Activated CD4-positive, CD25-positive, alpha-beta regulatory T cell treated with anti-CD3 and anti-CD28 coated beads, Interleukin-2, amount 50 U/mL, for 24 hours (primary cell): ENCODE data around the gene FCHO2.
"Not testable (repeated sequence)": the region's sequence is repeated elsewhere in the genome, so short reads cannot be mapped to it uniquely, and the experiment has no call there.

Experiments
- ATAC-seq, 2 donors: fragments of 150-1000 bp; cut with Tn5 transposase; one replicate each; pipeline ENCODE4 v1.10.0; 2021; ENCODE audit warnings: mild to moderate bottlenecking in 1 of 2, moderate library complexity in 1 of 2

Gene FCHO2

DNA sequence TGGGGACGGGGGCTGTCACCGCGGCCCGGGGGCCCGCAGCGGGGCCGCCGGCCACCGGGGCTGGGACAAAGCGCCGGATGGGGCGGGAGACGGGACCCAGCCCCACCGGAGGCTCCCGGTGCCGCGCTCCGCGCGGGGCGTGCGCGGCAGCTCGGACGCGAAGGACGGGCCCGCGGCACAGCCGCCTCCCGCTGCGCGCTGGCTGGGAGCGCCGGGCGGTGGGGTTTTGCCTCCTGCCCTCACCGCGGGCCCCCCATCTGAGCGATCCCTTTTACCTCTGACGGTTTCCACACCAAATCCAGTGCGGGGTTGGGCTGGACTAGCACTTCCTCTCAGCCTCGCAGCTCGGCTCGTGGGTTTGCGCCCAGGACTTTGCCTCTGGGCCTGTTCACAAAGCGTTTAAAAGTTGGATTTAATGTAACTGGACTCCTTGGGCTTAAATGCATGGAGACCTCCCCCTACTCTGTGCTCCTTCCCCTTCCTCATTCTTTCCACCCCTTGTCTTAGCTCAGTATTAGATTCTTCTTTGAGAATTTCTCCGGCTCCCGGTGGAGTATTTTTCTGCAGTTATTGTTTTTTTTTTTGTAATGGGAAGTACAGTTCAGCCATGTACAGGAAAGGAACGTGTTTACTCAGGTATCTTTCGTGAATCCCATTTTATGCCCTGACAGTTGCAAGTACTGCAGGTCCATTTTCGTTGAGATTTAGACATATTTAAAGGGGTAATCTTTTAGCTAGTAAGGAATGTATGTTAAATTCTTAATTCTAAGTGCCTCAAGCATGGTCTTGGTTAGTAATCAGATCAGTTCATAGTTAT, 691 bp downstream of the FCHO2 start:
- peak; percentile 30 to 37 for ATAC-seq

DNA sequence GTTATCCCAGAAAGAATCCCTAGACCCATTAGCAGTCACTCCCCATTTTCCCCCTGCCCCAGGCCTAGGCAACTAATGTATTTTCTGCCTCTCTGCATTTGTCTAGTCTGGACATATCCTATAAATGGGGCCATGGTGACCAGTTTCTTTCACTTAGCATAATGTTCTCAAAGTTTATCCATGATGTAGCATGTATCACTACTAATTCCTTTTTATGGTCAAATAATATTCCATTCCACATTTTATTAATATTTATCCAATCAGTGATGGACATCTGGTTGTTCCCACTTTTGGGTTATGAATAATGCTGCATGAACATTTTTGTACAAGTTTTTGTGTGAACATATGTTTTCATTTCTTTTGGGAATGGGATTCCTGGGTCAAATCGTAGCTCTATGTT, 1.5 kb downstream of the FCHO2 start:
- no peak for ATAC-seq

DNA sequence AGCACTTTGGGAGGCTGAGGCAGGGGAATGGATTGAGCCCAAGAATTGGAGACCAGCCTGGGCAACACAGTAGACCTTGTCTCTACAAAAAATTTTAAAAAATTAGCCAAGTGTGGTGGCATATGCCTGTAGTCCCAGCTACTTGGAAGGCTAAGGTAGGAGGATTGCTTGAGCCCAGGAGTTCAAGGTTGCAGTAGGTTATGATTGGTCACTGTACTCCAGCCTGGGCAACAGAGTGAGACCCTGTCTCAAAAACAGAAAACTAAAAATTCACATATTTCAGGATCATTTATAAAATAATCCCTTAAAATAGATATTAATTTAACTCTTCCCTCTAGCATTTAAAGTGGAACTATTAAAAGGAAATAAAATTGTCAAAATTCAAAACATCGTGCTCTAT, 3.4 kb downstream of the FCHO2 start:
- ATAC-seq: no peak

DNA sequence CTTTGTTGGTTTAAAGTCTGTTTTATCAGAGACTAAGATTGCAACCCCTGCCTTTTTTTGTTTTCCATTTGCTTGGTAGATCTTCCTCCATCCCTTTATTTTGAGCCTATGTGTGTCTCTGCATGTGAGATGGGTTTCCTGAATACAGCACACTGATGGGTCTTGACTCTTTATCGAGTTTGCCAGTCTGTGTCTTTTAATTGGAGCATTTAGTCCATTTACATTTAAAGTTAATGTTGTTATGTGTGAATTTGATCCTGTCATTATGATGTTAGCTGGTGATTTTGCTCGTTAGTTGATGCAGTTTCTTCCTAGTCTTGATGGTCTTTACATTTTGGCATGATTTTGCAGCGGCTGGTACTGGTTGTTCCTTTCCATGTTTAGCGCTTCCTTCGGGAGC, 18.6 kb downstream of the FCHO2 start:
- ATAC-seq: not testable (repeated sequence)

DNA sequence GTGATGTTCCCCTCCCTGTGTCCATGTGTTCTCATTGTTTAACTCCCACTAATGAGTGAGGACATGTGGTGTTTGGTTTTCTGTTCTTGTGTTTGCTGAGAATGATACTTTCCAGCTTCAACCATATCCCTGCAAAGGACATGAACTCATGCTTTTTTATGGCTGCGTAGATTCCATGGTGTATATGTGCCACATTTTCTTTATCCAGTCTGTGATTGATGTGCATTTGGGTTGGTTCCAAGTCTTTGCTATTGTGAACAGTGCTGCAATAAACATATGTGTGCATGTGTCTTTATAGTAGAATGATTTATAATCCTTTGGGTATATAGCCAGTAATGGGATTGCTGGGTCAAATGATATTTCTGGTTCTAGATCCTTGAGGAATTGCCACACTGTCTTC, 21.0 kb downstream of the FCHO2 start:
- ATAC-seq: not testable (repeated sequence)

DNA sequence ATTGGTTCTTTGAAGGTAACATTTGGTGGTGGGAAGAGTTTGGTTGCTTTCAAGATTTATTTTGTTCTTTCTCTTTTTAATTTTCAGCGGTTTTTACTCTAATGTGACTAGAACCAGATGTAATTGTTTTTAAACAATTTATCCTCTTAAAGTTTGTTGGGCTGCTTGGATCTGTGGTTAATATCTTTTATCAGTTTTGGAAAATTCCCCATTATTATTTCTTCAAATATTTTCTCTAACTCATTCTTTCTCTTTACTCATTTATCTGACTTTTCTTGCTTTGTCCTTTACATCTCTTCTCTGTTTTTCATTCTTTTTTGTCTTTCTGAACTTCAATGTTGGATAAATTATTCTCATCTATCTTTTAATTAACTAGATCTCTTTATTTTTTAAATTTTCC, 29.9 kb downstream of the FCHO2 start:
- ATAC-seq: no peak

DNA sequence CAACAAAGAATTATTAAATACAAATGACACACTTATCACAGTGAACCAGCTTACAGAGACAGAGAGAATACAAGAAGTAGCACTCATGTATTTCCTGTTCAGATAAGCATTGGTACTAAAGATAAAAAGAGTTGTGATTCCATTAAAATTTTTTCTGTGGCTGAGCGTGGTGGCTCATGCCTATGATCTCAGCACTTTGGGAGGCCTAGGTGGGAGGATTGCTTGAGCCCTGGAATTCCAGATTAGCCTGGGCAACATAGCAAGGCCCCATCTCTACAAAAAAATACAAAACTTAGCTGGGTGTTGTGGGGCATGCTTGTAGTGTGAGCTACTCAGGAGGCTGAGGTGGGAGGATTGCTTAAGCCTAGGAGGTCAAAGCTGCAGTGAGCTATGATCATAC, 32.9 kb downstream of the FCHO2 start:
- no peak for ATAC-seq

DNA sequence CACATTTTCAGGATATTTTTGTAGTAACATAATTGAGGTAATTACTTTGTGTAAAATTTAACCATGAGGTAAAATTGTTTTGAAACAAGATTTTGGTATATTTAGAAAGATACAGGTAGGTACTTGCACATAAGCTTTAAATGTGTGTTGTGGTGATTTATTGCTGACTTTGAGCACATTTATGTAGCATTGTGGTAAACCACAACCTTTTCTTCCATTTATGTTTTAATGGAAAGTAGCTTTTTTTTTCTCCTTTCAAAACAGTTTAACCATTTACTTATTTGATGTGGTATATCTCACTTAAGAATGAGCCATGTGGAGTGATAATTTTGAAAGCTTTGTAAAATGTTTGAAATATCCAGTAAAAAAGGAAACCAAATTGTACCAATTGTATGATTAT, 35.6 kb downstream of the FCHO2 start:
- ATAC-seq: no peak

DNA sequence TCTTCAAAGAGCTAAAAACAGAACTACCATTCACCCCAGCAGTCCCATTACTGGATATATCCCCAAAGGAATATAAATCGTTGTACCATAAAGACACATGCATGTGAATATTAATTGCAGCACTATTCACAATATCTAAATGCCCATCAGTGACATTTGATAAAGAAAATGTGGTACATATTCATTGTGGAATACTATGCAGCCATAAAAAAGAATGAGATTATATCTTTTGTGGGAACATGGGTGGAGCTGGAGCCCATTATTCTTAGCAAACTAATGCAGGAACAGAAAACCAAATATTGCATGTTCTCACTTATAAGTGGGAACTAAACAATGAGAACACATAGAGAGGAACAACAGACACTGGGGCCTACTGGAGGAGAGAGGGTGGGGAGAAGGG, 38.7 kb downstream of the FCHO2 start:
- no peak for ATAC-seq

DNA sequence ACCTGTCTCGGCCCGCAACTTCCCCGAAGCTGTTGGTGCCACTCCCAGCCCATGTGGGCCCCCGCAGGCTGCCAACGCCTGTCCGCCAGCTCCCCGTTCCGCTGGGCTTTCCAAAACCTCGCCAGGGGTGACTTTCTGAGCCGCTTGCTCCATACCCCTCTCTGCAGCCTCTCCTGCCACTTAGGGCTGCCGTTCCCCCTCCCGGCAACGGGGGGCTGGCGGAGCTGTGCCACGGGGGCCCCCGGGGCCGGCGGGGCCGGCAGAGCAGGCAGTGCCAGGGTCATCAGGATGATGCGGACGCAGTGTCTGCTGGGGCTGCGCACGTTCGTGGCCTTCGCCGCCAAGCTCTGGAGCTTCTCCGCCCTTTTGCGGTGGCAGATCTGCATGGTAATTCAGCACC, 40.8 kb downstream of the FCHO2 start:
- no peak for ATAC-seq

DNA sequence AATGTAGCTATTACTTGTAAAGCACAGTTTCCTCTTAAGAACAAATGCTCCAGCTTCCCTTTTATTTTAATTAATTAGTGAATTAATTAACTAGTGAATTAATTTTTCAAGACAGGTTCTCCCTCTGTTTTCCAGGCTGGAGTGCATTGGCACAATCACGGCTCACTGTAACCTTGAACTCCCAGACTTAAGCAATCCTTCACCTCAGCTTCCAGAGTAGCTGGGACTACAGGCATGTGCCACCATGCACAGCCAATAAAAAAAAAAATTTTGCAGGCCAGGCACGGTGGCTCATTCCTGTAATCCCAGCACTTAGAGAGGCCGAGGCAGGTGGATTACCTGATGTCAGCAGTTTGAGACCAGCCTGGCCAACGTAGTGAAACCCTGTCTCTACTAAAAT, 44.1 kb downstream of the FCHO2 start:
- ATAC-seq: no peak

DNA sequence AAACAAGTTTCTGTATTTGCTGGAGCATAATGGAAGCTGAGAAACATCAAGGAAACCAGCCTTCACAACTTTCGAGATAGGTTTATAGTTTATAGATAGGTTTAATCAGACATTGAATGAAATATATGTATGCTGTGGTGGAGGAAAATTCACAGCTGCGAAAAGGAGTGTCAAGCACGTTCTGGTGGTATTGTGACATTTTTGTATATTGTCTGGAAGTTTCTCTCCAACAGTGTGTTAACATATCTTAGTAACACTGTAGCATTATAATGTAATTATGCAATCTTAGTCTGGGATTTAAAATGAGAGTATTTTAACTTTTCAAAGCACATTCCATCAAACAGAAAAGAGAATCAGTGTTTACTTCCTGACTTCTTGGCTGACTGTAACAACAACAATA, 50.0 kb downstream of the FCHO2 start:
- no peak for ATAC-seq

DNA sequence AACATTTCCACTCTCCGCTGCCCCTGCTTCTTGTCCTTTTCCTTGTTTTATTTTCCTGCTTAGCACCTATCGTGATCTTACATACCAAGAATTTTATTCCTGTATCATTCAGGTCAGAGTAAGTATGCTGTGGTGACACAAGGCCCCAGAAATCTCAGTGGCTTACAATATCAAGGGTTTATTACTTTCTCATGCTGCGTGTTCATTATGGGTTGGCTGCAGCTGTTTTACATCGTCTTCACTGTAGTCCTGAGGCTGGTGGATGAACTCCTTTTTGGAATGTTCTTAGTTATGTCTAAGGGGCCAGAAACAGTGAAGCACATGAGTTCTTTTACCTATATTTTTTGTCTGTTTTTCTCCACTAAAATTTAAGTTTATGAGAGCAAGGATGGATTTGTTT, 51.2 kb downstream of the FCHO2 start:
- no peak for ATAC-seq

DNA sequence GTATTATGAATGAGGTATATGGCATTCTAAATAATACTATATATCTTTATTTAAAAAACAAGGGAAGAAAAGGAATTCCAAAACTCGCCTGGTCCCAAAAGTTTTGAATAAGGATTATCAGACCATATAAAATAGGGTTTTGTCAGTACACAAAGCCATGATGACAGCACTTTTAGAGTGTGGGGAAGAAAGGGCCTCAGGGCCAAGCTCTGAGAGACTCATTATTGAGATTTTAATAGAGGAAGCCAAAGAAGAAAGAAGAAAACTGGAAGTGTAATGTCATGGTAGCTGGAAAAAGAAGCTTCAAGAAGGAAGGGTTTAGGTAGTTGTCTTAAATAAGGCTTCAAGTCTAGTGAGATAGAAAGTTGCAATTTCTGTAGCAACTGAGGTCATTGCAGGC, 53.0 kb downstream of the FCHO2 start:
- no peak for ATAC-seq

DNA sequence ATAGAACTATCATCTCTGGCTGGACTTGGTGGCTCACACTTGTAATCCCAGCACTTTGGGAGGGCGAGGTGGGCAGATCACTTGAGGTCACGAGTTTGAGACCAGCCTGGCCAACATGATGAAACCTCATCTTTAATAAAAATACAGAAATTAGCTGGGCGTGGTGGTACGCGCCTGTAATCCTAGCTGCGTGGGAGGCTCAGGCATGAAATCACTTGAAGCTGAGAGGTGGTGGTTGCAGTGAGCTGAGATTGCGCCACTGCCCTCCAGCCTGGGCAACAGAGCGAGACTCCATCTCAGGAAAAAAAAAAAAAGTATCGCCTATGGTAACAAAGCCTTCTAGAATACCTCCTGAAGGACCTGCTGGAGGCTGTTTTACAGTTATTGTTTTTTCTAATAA, 55.8 kb downstream of the FCHO2 start:
- ATAC-seq: not testable (repeated sequence)

DNA sequence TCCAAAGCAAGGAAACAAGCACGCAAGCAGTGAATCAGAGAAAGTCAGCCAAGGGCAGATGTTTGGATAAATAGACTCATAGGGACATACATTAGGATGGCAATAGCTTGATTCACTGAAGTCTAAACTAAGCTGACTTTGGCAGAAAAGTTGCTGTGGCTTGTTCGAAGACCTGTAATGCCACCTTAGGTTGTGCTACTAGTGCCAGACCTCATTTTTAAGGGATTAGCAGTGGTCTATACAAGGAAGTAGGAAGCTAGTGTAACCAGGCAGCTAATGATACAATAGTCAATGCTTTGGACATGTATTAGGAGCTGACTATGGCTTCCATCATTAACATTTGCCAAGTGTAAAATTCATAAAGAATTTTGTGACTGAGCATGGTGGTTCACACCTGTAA, 63.1 kb downstream of the FCHO2 start:
- no peak for ATAC-seq

DNA sequence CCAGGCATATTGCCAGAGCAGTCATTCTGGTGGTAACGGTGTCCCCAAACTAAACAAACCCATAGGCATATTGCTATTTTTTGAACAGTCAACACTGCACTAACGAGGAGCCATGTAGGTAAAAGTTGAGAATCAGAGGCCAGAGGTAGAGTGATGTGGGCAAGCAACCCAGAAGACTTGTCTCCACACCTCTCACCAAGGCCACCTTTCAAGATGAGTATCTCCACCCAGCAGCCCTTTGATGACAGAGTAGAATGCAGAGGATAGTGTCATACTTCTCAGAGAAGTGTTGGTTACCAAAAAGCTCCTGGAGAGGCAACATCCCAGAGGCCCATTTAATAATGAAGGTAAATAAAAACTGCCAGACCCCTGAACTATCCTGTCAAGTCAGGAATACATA, 63.9 kb downstream of the FCHO2 start:
- ATAC-seq: no peak

DNA sequence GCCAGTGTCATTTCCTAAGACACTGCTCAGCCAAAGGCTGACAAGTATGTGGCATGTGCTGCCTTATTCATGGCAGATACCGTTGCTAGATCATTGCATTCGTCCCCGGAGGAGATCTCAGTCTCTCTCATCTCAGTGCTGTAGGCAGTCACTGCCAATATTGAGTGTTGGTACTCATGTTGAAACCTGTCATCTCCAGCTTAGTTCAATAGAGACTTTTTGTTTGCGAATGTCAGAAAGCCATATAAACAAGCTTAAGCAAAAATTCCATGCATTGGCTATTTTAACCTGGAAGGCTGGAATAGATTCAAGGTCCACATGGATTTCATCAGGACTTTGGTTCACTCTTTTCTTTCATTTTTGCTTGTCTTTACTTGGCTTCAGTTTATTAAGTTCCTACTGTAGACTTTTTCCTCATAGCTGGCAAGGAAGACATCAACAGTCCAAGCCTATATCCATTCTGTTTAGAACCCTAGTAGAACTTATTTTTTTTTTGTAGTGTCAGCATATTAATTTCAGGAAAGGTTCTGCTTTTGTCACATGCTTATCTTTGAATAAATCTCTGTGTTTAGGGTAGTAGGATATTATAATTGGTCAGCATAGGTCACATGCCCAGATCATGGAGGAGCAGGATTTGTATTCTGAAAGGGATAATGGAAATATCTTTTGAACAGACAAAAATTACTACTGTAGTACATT, 66.8 kb downstream of the FCHO2 start:
- no peak for ATAC-seq

DNA sequence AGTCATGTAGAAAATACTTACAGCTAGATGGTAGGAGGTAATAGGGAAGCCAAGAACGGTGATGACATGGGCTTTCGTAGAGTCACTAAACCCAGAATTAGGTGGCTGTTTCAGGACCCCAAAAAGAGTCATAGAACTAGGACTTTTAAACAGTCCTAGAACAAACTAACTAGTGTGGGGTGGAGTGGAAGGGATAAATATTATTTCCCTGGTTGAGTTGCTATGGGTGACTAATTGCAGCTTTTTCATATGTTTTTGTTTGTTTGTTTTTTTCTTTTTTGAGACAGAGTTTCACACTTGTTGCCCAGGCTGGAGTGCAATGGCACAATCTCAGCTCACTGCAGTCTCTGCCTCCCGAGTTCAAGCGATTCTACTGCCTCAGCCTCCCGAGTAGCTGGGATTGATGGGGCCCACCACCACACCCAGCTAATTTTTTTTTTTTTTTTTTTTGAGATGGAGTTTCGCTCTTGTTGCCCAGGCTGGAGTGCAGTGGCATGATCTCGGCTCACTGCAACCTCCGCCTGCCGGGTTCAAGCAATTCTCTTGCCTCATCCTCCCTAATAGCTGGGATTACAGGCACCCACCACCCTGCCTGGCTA, 69.2 kb downstream of the FCHO2 start:
- ATAC-seq: not testable (repeated sequence)

DNA sequence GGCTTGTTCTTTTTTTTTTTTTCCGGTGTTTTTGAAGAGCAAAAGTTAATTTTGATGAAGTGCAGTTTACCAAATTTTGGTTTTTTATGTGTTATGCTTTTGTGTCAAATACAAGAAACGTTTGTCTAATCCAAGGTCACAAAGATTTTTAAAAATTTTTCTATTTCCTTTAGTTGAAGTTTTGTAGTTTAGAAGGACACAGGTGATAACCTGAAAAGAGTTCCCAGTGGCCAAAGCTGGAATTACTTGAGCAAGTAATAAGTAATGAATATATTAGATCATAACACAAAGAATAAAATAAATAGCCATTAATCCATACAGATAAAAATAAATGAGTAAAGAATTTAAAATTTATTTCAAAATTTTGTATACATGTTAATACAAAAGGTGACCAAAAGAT, 71.5 kb downstream of the FCHO2 start:
- no peak for ATAC-seq

DNA sequence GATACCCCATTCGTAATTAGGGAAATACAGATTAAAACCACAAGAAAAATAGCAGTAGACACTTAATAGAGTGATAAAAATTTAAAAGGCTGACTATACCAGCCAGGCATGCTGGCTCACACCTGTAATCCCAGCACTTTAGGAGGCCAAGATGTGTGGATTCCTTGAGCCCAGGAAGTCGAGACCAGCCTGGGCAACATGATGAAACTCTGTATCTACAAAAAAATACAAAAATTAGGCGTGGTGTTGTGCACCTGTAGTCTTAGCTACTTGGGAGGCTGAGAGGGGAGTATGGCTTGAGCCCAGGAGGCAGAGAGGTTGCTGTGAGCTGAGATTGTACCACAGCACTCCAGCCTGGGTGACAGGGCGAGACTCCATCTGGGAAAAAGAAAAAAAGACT, 72.0 kb downstream of the FCHO2 start:
- ATAC-seq: no peak

DNA sequence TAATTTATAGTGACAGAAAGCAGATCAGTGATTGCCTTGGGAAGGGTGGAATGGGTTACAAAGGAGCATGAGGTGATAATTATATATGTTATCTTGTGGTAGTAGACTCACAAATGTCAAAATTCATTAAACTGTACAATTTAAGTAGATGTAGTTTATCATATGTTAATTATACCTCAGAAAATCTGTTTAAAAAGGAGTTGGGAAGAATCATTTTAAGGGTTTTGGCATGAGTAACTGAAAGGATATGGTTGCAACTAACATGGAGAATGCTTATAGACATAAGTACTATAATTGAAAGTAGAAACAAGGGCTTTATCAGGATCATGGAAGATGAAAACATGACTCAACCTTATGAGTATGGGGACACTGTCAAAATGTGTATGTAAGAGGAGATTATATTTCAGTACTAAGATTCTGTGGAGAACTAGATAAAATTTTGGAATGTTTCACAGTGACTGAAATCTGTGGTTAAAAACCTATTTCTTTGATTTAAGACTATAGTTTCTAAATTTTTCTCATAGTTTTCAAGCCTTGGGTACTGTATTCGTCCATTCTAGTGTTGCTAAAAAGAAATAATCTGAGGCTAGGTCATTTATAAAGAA, 73.3 kb downstream of the FCHO2 start:
- ATAC-seq: no peak

DNA sequence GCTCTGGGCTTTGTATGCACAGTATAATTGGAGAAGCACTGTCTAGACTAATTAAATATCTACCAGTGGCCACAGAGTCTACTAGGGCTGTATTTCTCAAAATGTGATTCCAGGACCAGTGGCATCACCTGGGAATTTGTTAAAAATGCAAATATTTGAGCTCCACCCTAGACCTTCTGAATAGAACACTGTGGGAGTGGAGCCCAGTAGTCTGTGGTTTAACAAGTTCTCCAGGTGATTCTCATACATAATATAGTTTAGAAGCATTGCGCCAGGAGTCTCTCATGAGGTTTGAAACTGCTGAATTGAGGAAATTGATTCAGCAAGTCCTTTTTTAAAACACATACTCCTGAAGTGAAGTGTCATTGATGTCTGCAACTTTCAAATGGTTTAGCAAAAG, 74.7 kb downstream of the FCHO2 start:
- no peak for ATAC-seq

DNA sequence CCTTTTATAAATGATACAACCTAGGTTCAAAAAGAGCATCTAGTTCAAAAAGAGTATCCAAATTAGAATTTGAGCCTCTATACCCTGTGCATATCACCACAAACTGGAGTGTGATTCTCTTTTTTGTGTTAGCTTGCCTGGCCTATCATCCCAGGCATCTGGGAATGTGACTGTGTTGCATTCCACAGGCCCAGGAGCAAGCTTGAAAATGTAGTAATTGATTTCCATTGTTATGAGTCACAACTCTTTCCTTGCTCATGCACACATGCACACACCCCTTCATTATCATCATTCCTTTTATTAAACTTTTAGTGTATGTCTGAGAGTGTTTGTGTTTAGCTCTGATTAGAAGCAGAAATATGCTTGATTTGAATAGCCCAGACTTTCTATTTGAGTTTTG, 75.2 kb downstream of the FCHO2 start:
- no peak for ATAC-seq
